ENCODE results near the gene MYPOP. TPM values are rescaled to one million over a fixed set of nuclear protein-coding genes. Genes with fewer than 3 reads are reported as not detected.
A peak's percentile ranks its signal among the peaks of the same experiment; 100 is the strongest.

MYPOP gene
- total RNA-seq, 6 experiments from 2014 or later: 10.2 to 11.2 (median 10.5) TPM

- Mint-ChIP-seq H3K27ac (no peak overlapping the region), H3K27me3 (ENCODE audit: insufficient read depth) (peaks cover 23% of the 10 kb centered on the region), H3K9me3 (no peaks in the 10 kb centered on the region), H3K36me3 (ENCODE audit: low read depth) (no peaks in the 10 kb centered on the region), H3K4me1 (ENCODE audit: low read depth) (no peaks in the 10 kb centered on the region), H3K4me3 (no peak overlapping the region)
- TF ChIP-seq CTCF (IDR thresholded peaks at IDR 0.05): no peak
- no peak for DNase-seq
Observed at GRCh38 chr19:45918721-45919120, 16.3 kb upstream of the MYPOP start.

GRCh38 chr19:45917421-45918091 is 15.1 kb upstream of the MYPOP start:
- H3K4me3 Mint-ChIP-seq: no peak overlapping the region
- H3K4me1 Mint-ChIP-seq (ENCODE audit: low read depth): no peaks in the 10 kb centered on the region
- no peak overlapping the region for H3K27ac Mint-ChIP-seq
- DNase-seq: no peak
- peaks cover 25% of the 10 kb centered on the region for H3K27me3 Mint-ChIP-seq (ENCODE audit: insufficient read depth)
- no peaks in the 10 kb centered on the region for H3K9me3 Mint-ChIP-seq
- no peak for TF ChIP-seq CTCF (IDR thresholded peaks at IDR 0.05)
- H3K36me3 Mint-ChIP-seq (ENCODE audit: low read depth): no peaks in the 10 kb centered on the region

GRCh38 chr19:45913874-45914830 is 11.7 kb upstream of the MYPOP start, which contains the start of gene NANOS2:
Gene NANOS2 (minus strand): TSS chr19:45914778. CDS start chr19:45914693, 85 bp downstream.
- Mint-ChIP-seq H3K27me3 (ENCODE audit: insufficient read depth) (peaks cover 31% of the 10 kb centered on the region), H3K9me3 (no peaks in the 10 kb centered on the region)
- no peak for DNase-seq

GRCh38 chr19:45911291-45911690 is 8.9 kb upstream of the MYPOP start:
- DNase-seq: no peak
- H3K4me3 Mint-ChIP-seq: no peak overlapping the region
- H3K27me3 Mint-ChIP-seq (ENCODE audit: insufficient read depth): peaks cover 20% of the 10 kb centered on the region
- H3K36me3 Mint-ChIP-seq (ENCODE audit: low read depth): no peaks in the 10 kb centered on the region
- no peaks in the 10 kb centered on the region for H3K9me3 Mint-ChIP-seq
- peaks cover 11% of the 10 kb centered on the region for H3K4me1 Mint-ChIP-seq (ENCODE audit: low read depth)
- no peak overlapping the region for H3K27ac Mint-ChIP-seq
- TF ChIP-seq CTCF (IDR thresholded peaks at IDR 0.05): no peak

More at GRCh38 chr19:45913874-45914830, 11.7 kb upstream of the MYPOP start, which contains the start of gene NANOS2:
- no peak within 1 kb of the TSS for H3K27ac Mint-ChIP-seq
- peaks cover under 1% of the 10 kb centered on the region; the same call in 1 of the 2 replicates for H3K4me1 Mint-ChIP-seq (ENCODE audit: low read depth)
- no peaks in the 10 kb centered on the region for H3K36me3 Mint-ChIP-seq (ENCODE audit: low read depth)
- H3K4me3 Mint-ChIP-seq: no peak within 1 kb of the TSS
- TF ChIP-seq CTCF (IDR thresholded peaks at IDR 0.05): peak; percentile 27

- DNase-seq: peak; percentile 14
- peaks cover 20% of the 10 kb centered on the region for H3K27me3 Mint-ChIP-seq (ENCODE audit: insufficient read depth)
- H3K27ac Mint-ChIP-seq: no peak overlapping the region
Observed at GRCh38 chr19:45908956-45909355, 6.5 kb upstream of the MYPOP start.

More at GRCh38 chr19:45908956-45909355, 6.5 kb upstream of the MYPOP start:
- Mint-ChIP-seq H3K4me1 (ENCODE audit: low read depth) (peaks cover 14% of the 10 kb centered on the region), H3K36me3 (ENCODE audit: low read depth) (no peaks in the 10 kb centered on the region), H3K4me3 (no peak overlapping the region), H3K9me3 (no peaks in the 10 kb centered on the region)
- TF ChIP-seq CTCF (IDR thresholded peaks at IDR 0.05): no peak
